Esophagus muscularis mucosa (tissue), 4 donors: ENCODE measurements around the gene GP2. TPM values are rescaled to one million over a fixed set of nuclear protein-coding genes. Genes with fewer than 3 reads are reported as not detected.
"Not testable (repeated sequence)": the region's sequence is repeated elsewhere in the genome, so short reads cannot be mapped to it uniquely, and the experiment has no call there.

Experiments
- DNase-seq: peaks from one replicate; pipeline ENCODE4 v3.0.0-alpha.2; 2017; ENCODE audit errors: extremely low spot score
- H3K27ac ChIP-seq, 4 donors: fragments of 200-600 bp; sonication (generic); replicated peaks in 1 of 4; 1 replicate in 3 of 4; 2 replicates in 1 of 4; pipeline ENCODE4 v1.5.1; 2016 to 2019; ENCODE audit warnings: mild to moderate bottlenecking in 1 of 4
- H3K27me3 ChIP-seq, 4 donors: fragments of 200-600 bp; sonication (generic); one replicate each; pipeline versions ENCODE4 v1.5.1 to v1.6.0; 2016 to 2019
- H3K36me3 ChIP-seq, 4 donors: fragments of 200-600 bp; sonication (generic); one replicate each; pipeline ENCODE4 v1.5.1; 2016 to 2019
- H3K4me1 ChIP-seq, 4 donors: fragments of 200-600 bp; sonication (generic); one replicate each; pipeline ENCODE4 v1.5.1; 2016 to 2019
- H3K4me3 ChIP-seq, 4 donors: fragments of 200-600 bp; sonication (generic); 1 replicate in 2 of 4; 2 replicates in 2 of 4; pipeline ENCODE4 v1.5.1; 2016 to 2019; ENCODE audit warnings: mild to moderate bottlenecking in 4 of 4, moderate library complexity in 1 of 4
- H3K9me3 ChIP-seq, 4 donors: fragments of 200-600 bp; sonication (generic); 1 replicate in 3 of 4; 2 replicates in 1 of 4; pipeline ENCODE4 v1.5.1; 2016 to 2019
- EP300 ChIP-seq: sonication (generic); formaldehyde crosslinking; IDR thresholded peaks from one replicate; pipeline ENCODE4 v1.6.1; 2017; ENCODE audit warnings: antibody characterized with exemption
- POLR2A ChIP-seq: fragments of 450-650 bp; IDR thresholded peaks from one replicate; pipeline ENCODE4 v1.6.1; 2017; ENCODE audit warnings: antibody characterized with exemption, moderate library complexity, mild to moderate bottlenecking, low read depth
- POLR2AphosphoS5 ChIP-seq, 2 donors: sonication (generic); formaldehyde crosslinking; IDR thresholded peaks; one replicate each; pipeline ENCODE4 v1.6.1; 2017; ENCODE audit warnings: antibody characterized with exemption in 2 of 2
- WGBS: methylation state at CpG from one replicate; pipeline ENCODE4 v1.1.5; 2018; 5-methylcytosine and 5-hydroxymethylcytosine counted together
- intact Hi-C: fragments of 100-400 bp; cut with DNase I; formaldehyde crosslinking; loops from one replicate; pipeline ENCODE4 v1.15.1; 2023
- total RNA-seq, 4 donors: library from RNA; depleted of rRNA; stranded (reverse); fragments of >200 nt; gene quantifications; one replicate each; pipeline versions ENCODE4 v1.1.0 to v1.2.1, GENCODE V29; 2016
- TF ChIP-seq, protein P1 (sequence below), 3 experiments: fragments of 200-600 bp in 2 of 3; fragments of 450-650 bp in 1 of 3; sonication (generic) in 2 of 3; IDR thresholded peaks; one replicate each; pipeline ENCODE4 v1.5.1; 2017 to 2019; ENCODE audit warnings: antibody characterized with exemption in 3 of 3, mild to moderate bottlenecking in 2 of 3, moderate library complexity in 1 of 3

Gene GP2
- total RNA-seq, 4 donors from 2014 or later, result not detected

GRCh38 chr16:20314575-20314974, 12.7 kb downstream of the GP2 start:
- TF ChIP-seq EP300 (no peak), POLR2A (no peak), POLR2AphosphoS5 (IDR thresholded peaks at IDR 0.05) (no peak)
- TF ChIP-seq, protein P1, sequence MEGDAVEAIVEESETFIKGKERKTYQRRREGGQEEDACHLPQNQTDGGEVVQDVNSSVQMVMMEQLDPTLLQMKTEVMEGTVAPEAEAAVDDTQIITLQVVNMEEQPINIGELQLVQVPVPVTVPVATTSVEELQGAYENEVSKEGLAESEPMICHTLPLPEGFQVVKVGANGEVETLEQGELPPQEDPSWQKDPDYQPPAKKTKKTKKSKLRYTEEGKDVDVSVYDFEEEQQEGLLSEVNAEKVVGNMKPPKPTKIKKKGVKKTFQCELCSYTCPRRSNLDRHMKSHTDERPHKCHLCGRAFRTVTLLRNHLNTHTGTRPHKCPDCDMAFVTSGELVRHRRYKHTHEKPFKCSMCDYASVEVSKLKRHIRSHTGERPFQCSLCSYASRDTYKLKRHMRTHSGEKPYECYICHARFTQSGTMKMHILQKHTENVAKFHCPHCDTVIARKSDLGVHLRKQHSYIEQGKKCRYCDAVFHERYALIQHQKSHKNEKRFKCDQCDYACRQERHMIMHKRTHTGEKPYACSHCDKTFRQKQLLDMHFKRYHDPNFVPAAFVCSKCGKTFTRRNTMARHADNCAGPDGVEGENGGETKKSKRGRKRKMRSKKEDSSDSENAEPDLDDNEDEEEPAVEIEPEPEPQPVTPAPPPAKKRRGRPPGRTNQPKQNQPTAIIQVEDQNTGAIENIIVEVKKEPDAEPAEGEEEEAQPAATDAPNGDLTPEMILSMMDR (IDR thresholded peaks at IDR 0.05), result no peak
- Histone ChIP-seq H3K27me3 (no peaks in the 10 kb centered on the region), H3K9me3 (peaks cover 0 to 9% (median 0%) of the 10 kb centered on the region in 4 donors), H3K4me1 (no peaks in the 10 kb centered on the region), H3K27ac (no peak overlapping the region), H3K4me3 (no peak overlapping the region), H3K36me3 (no peaks in the 10 kb centered on the region)
- DNase-seq, result no peak
- intact Hi-C loops, result no loop called here
- 88% methylated on average over 3 of the region's 3 CpGs for WGBS

DNA sequence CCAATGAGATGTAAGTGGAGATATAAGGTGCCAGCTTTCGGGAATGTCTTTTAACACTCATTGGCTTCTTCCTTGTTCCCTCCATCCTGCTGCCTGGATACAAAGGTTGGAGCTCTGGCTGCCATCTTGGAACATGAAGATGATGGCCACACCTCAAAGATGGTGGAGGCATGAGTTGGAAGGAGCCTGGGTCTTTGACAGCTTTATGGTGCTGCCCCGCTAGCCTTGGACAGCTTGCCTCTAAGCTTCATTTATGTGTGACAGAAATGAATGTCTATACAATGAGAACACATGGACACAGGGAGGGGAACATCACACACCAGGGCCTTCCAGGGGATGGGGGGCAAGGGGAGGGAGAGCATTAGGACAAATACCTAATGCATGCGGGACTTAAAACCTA, 13.6 kb downstream of the GP2 start:
- 88% methylated on average over 3 of the region's 3 CpGs for WGBS
- DNase-seq, result no peak
- TF ChIP-seq, protein P1 (IDR thresholded peaks at IDR 0.05), result no peak
- no peak for TF ChIP-seq POLR2A
- intact Hi-C loops, result no loop called here
- no peaks in the 10 kb centered on the region for H3K4me1 ChIP-seq
- no peak overlapping the region for H3K27ac ChIP-seq
- H3K9me3 ChIP-seq, result peaks cover 0 to 9% (median 0%) of the 10 kb centered on the region in 4 donors
- H3K36me3 ChIP-seq, result no peaks in the 10 kb centered on the region
- H3K27me3 ChIP-seq, result peaks cover 0 to 4% (median 0%) of the 10 kb centered on the region in 4 donors
- H3K4me3 ChIP-seq, result no peak overlapping the region

- H3K4me1 ChIP-seq, intact Hi-C loops, H3K4me3 ChIP-seq, H3K27ac ChIP-seq, H3K36me3 ChIP-seq, H3K9me3 ChIP-seq, DNase-seq, H3K27me3 ChIP-seq: not testable (repeated sequence)
- WGBS, result 89% methylated on average over 7 of the region's 7 CpGs
Observed at GRCh38 chr16:20312536-20313095, 14.7 kb downstream of the GP2 start.

GRCh38 chr16:20311548-20311947, 15.8 kb downstream of the GP2 start:
- TF ChIP-seq EP300 (no peak), POLR2A (no peak), POLR2AphosphoS5 (IDR thresholded peaks at IDR 0.05) (no peak)
- TF ChIP-seq, protein P1 (IDR thresholded peaks at IDR 0.05), result no peak
- 78% methylated on average over 2 of the region's 2 CpGs for WGBS
- no peaks in the 10 kb centered on the region for H3K36me3 ChIP-seq
- peaks cover 0 to 9% (median 0%) of the 10 kb centered on the region in 4 donors for H3K9me3 ChIP-seq
- no peaks in the 10 kb centered on the region for H3K4me1 ChIP-seq
- intact Hi-C loops, result no loop called here
- H3K27me3 ChIP-seq, result peaks cover 0 to 10% (median 0%) of the 10 kb centered on the region in 4 donors
- H3K4me3 ChIP-seq, result no peak overlapping the region
- DNase-seq, result no peak
- H3K27ac ChIP-seq, result no peak overlapping the region

DNA sequence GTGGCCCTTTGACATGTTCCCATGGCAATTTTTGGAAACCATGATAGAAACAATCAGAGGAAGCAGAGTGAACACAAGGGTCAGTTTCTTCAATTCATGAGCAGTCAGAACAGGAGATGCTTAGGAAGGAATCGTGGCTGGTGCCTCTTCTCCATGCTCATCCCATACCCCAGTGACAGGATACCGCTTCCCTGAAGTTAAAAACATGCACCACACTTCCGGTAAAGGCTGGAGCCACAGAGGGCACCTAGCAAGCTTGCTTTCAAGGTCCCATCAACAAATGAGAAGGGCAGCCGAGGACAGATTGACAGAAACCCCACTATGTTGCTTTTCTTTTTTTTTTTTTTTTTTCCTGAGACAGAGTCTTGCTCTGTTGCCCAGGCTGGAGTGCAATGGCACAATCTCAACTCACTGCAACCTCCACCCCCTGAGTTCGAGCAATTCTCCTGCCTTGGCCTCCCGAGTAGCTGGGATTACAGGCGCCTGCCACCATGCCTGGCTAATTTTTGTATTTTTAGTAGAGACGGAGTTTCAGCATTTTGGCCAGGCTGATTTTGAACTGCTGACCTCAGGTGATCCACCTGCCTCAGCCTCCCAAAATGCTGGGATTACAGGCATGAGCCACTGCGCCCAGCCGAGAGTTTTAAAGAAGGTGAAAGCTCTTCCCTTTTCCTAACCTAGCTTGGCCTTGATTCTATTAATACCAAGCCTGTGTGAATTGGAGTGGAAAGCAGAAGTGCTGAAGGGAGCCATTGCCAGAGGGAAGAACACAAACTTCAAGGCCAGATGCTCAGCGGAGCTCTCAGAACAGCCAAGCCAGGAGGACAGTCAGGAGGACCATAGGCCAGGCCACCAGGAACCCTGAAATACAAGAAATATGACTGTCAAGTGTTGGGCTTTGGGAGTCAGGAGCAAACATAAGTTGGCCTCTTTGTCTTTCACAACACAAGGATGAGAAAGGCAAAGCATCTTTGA, 16.6 kb downstream of the GP2 start:
- Histone ChIP-seq H3K4me1 (no peaks in the 10 kb centered on the region), H3K27me3 (peaks cover 0 to 10% (median 0%) of the 10 kb centered on the region in 4 donors), H3K27ac (no peak overlapping the region), H3K9me3 (peaks cover 0 to 9% (median 0%) of the 10 kb centered on the region in 4 donors), H3K36me3 (no peaks in the 10 kb centered on the region), H3K4me3 (no peak overlapping the region)
- intact Hi-C loops, result no loop called here
- WGBS, result 77% methylated on average over 11 of the region's 11 CpGs
- TF ChIP-seq POLR2AphosphoS5 (IDR thresholded peaks at IDR 0.05), result no peak
- no peak for TF ChIP-seq EP300
- TF ChIP-seq POLR2A, result no peak
- TF ChIP-seq, protein P1 (IDR thresholded peaks at IDR 0.05), result no peak
- DNase-seq, result no peak
